IPS-NIHi11 (cell line): ENCODE measurements around the gene SPAG16.

ENCODE experiments used
- DNase-seq: peaks from one replicate; pipeline ENCODE4 v3.0.0; 2012; ENCODE audit warnings: mixed read lengths, low spot score

Gene SPAG16

DNA sequence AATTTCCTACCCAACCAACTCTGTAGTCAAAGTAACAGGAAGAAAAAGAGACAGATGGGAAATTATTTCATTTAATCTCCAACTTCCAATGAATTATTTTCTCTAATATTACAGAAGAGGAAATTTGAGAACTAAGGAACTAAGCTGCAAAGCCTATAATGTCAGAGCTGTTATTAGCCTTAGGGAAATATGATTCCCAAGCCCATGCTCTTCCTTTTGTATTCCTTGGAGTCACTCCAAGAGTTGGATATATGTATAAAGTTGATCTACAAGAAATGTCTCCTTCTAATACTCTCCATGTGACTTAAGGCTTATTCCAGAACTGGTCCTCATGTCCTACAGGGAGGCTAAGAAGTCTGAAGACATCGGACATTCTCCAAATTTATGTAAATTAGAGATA is 1095.0 kb downstream of the SPAG16 start:
- DNase-seq: no peak

DNA sequence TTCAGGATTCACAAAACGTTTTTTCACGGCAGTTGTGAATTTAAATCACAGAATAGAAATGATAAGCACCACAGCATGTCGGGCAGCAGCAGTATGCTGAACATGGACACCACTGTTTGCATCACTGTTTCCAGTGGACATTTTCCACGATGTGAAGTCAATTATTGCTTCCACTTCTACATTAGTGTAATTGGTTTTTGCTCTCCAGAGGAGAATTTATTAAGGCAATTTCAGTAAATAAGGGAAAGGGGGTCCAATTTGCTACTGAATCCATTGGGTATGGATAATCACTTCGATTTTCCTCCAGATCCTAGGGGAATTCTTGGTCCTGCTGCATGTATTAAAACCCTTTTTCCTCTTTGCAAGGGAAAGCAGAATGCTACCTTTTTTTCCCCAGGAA is 1096.4 kb downstream of the SPAG16 start:
- DNase-seq: no peak

DNA sequence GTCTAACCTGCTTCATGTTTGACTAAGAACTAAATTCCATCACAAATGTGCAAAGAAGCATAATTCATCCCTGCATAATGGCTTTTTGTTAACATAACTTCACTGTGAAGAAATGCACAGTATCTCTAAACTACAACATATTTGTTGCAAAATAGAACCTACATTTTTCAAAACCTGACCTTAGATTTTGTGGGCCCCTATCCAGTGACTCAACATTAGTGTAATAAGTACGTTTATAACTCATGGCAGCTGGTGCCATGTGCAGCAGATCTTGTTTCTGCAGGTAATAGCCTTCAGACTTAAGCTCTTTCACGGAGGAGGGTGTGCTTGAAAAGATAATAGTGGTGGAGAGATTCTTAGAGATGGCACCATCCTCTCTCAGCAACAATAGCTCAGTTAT is 1098.0 kb downstream of the SPAG16 start:
- no peak for DNase-seq

- DNase-seq: no peak
Observed at GRCh38 chr2:214386720-214387119, 1102.5 kb downstream of the SPAG16 start.

GRCh38 chr2:214389334-214389733 is 1105.1 kb downstream of the SPAG16 start:
- no peak for DNase-seq

- DNase-seq: no peak
Observed at GRCh38 chr2:214393796-214394195, 1109.5 kb downstream of the SPAG16 start.

DNA sequence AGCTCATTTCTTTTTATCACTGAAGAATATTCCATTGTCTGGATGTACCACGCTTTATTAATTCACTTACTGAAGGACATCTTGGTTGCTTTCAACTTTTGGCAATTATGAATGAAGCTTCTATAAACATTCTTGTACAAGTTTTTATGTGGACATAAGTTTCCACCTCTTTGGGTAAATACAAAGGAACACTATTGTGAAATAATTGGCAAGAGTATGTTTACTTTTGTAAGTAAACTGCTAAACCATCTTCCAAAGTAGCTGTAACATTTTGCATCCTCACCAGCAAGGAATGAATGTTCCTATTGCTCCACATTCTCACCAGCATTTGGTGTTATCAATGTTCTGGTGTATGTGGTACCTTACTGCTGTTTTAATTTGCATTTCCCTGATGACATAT is 1110.8 kb downstream of the SPAG16 start:
- DNase-seq: no peak

DNA sequence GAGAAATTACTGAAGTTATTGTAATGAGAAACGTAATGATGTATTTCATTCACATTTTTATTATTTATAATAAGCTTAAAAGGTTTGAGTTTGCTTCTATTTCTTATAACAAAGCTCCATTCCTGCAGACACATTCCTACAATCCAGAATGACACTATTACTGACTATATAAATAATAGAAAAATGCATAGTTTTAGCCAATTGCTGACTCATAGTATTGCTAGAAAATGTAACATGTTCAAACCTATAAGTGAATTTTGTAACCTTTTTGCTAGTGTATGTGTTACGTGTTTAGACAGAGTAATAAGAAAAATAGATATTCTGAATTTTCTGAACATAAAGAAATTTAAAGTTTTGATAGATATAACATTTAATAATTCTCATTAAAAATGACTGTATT is 1117.3 kb downstream of the SPAG16 start:
- no peak for DNase-seq

DNA sequence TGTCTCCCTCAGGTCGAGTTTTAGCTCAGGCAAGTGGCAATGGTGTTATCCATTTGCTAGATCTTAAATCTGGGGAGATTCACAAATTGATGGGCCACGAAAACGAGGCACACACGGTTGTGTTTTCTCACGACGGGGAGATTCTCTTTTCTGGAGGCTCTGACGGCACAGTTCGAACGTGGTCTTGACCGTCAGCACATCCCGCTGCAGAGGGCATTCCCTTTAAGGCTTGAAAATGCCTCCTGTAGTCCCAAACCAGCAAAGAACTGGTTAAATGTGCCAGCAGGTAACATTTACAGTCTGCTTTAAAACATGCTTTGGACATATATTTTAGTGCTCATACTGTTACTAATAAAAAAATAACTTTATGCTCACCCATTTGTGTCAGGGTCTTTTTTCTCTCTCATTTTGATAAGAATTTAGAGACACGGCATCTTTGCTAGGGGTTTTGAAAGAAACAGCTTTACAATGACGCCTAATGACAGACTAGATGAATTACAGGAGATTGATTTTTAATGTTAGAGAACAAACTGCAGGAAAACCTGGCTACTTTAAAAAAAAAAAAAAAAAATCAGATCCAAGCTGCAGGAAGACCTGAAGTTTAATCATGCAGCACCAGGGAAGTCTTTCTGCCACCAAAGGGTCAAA is 1126.0 kb downstream of the SPAG16 start:
- DNase-seq: no peak

DNA sequence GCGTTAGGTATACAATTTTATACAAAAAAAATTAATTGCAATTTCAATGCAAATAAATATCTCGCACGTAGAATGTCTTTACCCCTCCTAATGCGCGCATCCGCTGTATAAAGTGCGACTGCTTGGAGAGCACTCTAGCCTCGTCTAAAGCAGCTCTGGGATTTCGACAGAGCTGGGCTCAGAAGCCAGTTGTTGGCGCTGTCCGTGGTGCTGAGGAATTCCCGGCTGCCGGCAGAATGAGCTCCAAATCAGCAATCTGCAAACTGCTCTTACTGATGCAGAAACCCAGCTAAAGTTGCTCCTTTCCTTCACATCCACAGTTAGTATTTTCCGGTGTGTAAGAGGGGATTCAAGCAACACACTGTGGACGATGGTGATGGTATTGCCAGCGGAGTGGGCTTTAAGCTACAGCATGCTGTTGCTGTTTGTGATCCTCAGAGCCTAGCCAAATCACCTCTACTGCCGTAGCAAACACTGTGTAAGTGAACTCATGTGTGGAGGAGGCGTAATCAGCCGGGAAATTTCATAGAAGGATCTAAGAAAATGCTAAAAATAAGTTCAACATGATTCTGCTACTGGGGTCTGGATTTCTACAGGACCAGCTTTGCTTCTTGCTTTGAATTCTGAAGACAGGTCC is 1126.8 kb downstream of the SPAG16 start, which contains the start of gene VWC2L:
Gene VWC2L (plus strand): TSS at position 137 of the 637 bp plus-strand sequence. CDS start 3,140 bp downstream, outside the sequence.
- DNase-seq: peak; percentile 80

- DNase-seq: no peak
Observed at GRCh38 chr2:214412679-214413078, 1128.4 kb downstream of the SPAG16 start.

DNA sequence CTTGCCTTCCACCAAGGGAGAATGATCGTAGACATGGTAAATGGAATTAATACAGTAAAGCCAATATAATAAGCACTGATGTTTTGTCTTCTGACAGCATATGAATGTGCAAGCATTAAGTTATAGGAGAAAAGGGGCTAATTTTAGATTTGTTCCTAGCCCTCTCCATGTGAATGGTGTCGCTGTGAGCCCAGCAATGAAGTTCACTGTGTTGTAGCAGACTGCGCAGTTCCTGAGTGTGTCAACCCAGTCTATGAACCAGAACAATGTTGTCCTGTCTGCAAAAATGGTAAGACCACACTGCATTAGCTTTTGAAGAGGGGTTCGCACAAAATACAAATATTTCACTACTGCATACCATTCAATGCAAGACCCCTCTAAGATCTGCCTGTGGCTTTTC is 1152.2 kb downstream of the SPAG16 start:
- no peak for DNase-seq

DNA sequence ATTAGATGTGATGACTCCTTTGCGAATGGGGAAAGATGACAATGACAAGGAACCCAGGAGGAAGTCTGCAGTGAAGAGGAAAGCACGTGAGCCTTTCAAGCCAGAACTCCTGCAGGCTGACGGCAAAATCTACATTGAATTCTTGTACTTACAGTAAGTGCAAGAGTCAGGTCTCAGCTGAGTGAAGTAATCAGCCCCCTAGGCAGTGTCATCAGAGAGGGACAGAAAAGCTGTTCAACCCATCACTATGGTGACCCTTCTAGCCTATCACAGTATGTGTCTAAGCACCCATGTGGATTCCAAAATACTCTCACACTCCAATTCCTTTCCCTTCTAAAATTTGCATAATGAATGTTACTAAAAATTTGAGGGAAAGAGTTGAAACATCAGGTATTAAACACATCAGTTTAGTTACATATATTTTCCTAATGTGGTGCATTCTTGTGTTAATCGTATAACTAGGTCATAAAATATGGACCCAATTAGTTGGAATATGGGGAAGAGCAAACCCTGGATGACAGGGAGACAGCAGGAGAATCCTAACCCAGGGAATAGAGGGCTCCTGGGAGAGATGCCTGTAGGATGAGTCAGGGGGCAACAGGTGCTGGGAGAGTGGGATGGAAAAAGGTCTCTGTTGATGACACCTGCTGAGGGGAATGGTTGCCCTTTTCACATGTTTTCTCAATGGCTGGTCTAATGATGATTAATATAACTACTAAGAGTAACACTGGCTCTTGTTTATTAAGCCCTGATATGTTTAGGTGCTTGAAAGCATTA is 1166.0 kb downstream of the SPAG16 start:
- DNase-seq: peak; percentile 22

GRCh38 chr2:214451516-214452275 is 1167.4 kb downstream of the SPAG16 start:
- no peak for DNase-seq
